B cell (primary cell): ENCODE measurements around the gene GLI3.

Experiments used
- EZH2 ChIP-seq: IDR thresholded peaks from 2 replicates; pipeline ENCODE4 v1.6.1; 2012; ENCODE audit warnings: borderline replicate concordance, low read depth, mild to moderate bottlenecking, moderate library complexity, low read length; ENCODE audit not compliant: insufficient read depth, poor library complexity, severe bottlenecking
- TF ChIP-seq, protein P1 (sequence below): fragments of 200-600 bp; IDR thresholded peaks from one replicate; pipeline ENCODE4 v1.8.0; 2022; ENCODE audit warnings: antibody characterized with exemption, mild to moderate bottlenecking

DNA sequence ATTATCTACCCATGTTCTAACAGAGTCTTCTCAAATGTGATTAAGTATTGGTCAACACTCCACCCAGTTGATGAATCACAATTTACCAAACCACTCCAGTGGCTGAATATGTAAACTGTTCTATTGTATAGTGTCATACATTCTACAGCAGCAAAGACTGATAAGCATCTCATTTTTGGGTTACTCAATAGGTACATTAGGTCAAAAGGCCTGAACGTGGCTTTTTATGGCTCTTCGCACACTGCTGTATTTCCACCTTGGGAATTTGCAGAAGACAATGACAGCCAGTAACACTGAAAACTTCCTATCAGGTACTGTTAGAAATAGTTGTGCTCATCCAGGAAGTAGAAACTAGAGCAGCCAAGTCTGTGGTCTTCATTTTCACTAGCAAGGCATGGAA, 166.9 kb downstream of the GLI3 start:
- TF ChIP-seq, protein P1, sequence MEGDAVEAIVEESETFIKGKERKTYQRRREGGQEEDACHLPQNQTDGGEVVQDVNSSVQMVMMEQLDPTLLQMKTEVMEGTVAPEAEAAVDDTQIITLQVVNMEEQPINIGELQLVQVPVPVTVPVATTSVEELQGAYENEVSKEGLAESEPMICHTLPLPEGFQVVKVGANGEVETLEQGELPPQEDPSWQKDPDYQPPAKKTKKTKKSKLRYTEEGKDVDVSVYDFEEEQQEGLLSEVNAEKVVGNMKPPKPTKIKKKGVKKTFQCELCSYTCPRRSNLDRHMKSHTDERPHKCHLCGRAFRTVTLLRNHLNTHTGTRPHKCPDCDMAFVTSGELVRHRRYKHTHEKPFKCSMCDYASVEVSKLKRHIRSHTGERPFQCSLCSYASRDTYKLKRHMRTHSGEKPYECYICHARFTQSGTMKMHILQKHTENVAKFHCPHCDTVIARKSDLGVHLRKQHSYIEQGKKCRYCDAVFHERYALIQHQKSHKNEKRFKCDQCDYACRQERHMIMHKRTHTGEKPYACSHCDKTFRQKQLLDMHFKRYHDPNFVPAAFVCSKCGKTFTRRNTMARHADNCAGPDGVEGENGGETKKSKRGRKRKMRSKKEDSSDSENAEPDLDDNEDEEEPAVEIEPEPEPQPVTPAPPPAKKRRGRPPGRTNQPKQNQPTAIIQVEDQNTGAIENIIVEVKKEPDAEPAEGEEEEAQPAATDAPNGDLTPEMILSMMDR = no peak
- TF ChIP-seq EZH2 = no peak
